Neural progenitor cell (in vitro differentiated cells): Measurements from ENCODE around the gene HYAL3. TPM values are rescaled to one million over a fixed set of nuclear protein-coding genes. Genes with fewer than 3 reads are reported as not detected.

Experiments used
- DNase-seq: peaks from one replicate; pipeline ENCODE4 v3.0.0-alpha.2; 2016; ENCODE audit warnings: low spot score
- H2AFZ ChIP-seq: fragments of 200-600 bp; sonication (generic); replicated peaks from 2 replicates; pipeline ENCODE4 v1.6.1; 2016; ENCODE audit warnings: antibody characterized with exemption
- H3F3A ChIP-seq: fragments of 200-600 bp; sonication (generic); 2 replicates; pipeline ENCODE4 v1.6.1; 2016; ENCODE audit warnings: antibody characterized with exemption, low read depth
- H3K27ac ChIP-seq: fragments of 200-600 bp; sonication (generic); 2 replicates; pipeline ENCODE4 v1.5.1; 2016; ENCODE audit warnings: mild to moderate bottlenecking
- H3K27me3 ChIP-seq: fragments of 200-600 bp; sonication (generic); 2 replicates; pipeline ENCODE4 v1.6.1; 2016; ENCODE audit warnings: mild to moderate bottlenecking, moderate library complexity
- H3K36me3 ChIP-seq: fragments of 200-600 bp; sonication (generic); 2 replicates; pipeline ENCODE4 v1.5.1; 2016
- H3K4me1 ChIP-seq: fragments of 200-600 bp; sonication (generic); 2 replicates; pipeline ENCODE4 v1.6.1; 2016; ENCODE audit warnings: mixed run types
- H3K4me2 ChIP-seq: fragments of 200-600 bp; sonication (generic); 2 replicates; pipeline ENCODE4 v1.6.1; 2016
- H3K4me3 ChIP-seq: fragments of 200-600 bp; sonication (generic); 2 replicates; pipeline ENCODE4 v1.5.1; 2016
- H3K79me2 ChIP-seq: fragments of 200-600 bp; sonication (generic); 2 replicates; pipeline ENCODE4 v1.6.1; 2016; ENCODE audit warnings: low read depth
- H3K9ac ChIP-seq: fragments of 200-600 bp; sonication (generic); 2 replicates; pipeline ENCODE4 v1.6.1; 2016
- H3K9me3 ChIP-seq: fragments of 200-600 bp; sonication (generic); 2 replicates; pipeline ENCODE4 v1.5.1; 2016; ENCODE audit warnings: low read depth
- H4K20me1 ChIP-seq: fragments of 200-600 bp; sonication (generic); 2 replicates; pipeline ENCODE4 v1.6.1; 2016; ENCODE audit warnings: low read depth
- H3K27ac Mint-ChIP-seq: 3 replicates; pipeline ENCODE4 v1.8.0; 2021; ENCODE audit warnings: mixed read lengths
- H3K27me3 Mint-ChIP-seq: 2 replicates; pipeline ENCODE4 v1.8.0; 2022; ENCODE audit warnings: low read depth, mild to moderate bottlenecking, inconsistent platforms, moderate library complexity, mixed read lengths; ENCODE audit not compliant: insufficient read depth
- H3K36me3 Mint-ChIP-seq: 3 replicates; pipeline ENCODE4 v1.8.0; 2021; ENCODE audit warnings: mixed read lengths
- H3K4me1 Mint-ChIP-seq: 3 replicates; pipeline ENCODE4 v1.8.0; 2021; ENCODE audit warnings: mixed read lengths
- H3K4me3 Mint-ChIP-seq: 3 replicates; pipeline ENCODE4 v1.8.0; 2021; ENCODE audit warnings: mild to moderate bottlenecking, moderate library complexity, mixed read lengths
- H3K9me3 Mint-ChIP-seq: 3 replicates; pipeline ENCODE4 v1.8.0; 2020; ENCODE audit warnings: mixed read lengths
- EZH2 ChIP-seq: fragments of 200-600 bp; sonication (generic); IDR thresholded peaks from 2 replicates; pipeline ENCODE4 v1.6.1; 2017; ENCODE audit warnings: antibody characterized with exemption, mild to moderate bottlenecking, moderate library complexity
- EZH2phosphoT487 ChIP-seq: fragments of 200-600 bp; sonication (generic); IDR thresholded peaks from 2 replicates; pipeline ENCODE4 v1.6.1; 2017; ENCODE audit warnings: antibody characterized with exemption
- total RNA-seq: library from RNA; depleted of rRNA; stranded (reverse); fragments of >200 nt; gene quantifications from 2 replicates; pipeline ENCODE4 v1.2.3, GENCODE V29; 2015; ENCODE audit warnings: low replicate concordance
- TF ChIP-seq, protein P1 (sequence below): fragments of 200-600 bp; sonication (generic); IDR thresholded peaks from 2 replicates; pipeline ENCODE4 v1.5.1; 2017; ENCODE audit warnings: antibody characterized with exemption, mild to moderate bottlenecking

The HYAL3 gene
- total RNA-seq, 1 donor from 2014 or later: 2.2 TPM

DNA sequence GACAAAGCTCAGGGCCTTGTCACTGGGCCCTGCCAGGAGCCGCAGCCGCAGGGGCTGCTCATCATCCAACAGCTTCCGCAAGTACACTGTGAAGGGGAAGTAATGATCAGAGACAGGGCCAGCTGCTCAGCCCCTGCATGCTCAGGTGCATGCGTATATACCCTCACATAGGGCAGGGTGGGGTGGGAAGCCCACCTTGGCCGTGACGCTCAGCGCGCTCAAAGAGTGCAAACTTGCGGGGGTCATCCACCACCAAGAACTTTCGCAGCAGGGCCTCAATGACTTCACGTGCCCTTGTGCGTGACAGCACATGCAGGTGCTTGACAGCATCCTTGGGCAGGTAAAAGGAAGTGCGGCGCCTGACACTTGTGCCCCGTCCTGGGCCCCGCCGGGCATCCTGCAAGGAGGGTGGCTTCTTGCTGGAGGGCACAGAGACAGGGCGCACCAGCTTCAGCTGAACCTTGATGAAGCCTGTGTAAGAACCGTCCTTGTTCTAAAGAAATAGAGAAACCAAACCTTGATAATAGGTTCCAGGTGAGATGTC is 32.2 kb upstream of the HYAL3 start:
- Histone ChIP-seq H2AFZ (no peak overlapping the region), H3K9ac (no peak overlapping the region), H3K4me3 (no peak overlapping the region), H3K27me3 (no peaks in the 10 kb centered on the region), H3F3A (peaks cover 18% of the 10 kb centered on the region), H3K4me2 (no peak overlapping the region), H3K79me2 (peaks cover 50% of the 10 kb centered on the region), H3K9me3 (no peaks in the 10 kb centered on the region), H4K20me1 (peaks cover 41% of the 10 kb centered on the region), H3K36me3 (no peaks in the 10 kb centered on the region), H3K27ac (no peak overlapping the region), H3K4me1 (peaks cover 20% of the 10 kb centered on the region)
- Mint-ChIP-seq H3K27ac (no peak overlapping the region), H3K27me3 (peaks cover 4% of the 10 kb centered on the region), H3K4me1 (peaks cover 30% of the 10 kb centered on the region), H3K36me3 (peaks cover 2% of the 10 kb centered on the region), H3K4me3 (no peak overlapping the region), H3K9me3 (no peaks in the 10 kb centered on the region)
- TF ChIP-seq, protein P1, sequence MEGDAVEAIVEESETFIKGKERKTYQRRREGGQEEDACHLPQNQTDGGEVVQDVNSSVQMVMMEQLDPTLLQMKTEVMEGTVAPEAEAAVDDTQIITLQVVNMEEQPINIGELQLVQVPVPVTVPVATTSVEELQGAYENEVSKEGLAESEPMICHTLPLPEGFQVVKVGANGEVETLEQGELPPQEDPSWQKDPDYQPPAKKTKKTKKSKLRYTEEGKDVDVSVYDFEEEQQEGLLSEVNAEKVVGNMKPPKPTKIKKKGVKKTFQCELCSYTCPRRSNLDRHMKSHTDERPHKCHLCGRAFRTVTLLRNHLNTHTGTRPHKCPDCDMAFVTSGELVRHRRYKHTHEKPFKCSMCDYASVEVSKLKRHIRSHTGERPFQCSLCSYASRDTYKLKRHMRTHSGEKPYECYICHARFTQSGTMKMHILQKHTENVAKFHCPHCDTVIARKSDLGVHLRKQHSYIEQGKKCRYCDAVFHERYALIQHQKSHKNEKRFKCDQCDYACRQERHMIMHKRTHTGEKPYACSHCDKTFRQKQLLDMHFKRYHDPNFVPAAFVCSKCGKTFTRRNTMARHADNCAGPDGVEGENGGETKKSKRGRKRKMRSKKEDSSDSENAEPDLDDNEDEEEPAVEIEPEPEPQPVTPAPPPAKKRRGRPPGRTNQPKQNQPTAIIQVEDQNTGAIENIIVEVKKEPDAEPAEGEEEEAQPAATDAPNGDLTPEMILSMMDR: no peak
- no peak for TF ChIP-seq EZH2
- TF ChIP-seq EZH2phosphoT487: no peak
- no peak for DNase-seq

DNA sequence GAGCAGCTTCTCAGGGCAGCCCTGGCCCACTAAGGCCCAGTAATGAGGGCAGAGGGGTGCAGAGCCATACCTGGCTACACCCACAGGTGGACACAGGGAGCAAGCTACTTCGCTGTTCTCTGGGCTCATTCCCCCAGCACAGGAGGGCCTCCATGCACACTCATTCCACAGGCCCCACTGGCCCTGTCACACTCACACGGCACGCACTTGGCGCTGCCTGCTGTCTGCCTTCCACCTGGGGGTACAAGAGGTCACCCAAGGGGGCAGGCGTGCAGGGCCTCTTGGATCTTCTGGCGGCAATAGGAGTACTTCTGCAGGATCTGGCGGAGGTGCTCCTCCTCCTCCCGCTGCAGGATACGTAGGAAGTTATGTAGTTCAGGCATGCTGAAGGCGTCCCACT is 31.1 kb upstream of the HYAL3 start:
- Histone ChIP-seq H3K4me2 (no peak overlapping the region), H3K9ac (no peak overlapping the region), H2AFZ (no peak overlapping the region), H3K9me3 (no peaks in the 10 kb centered on the region), H3K27ac (no peak overlapping the region), H3K79me2 (peaks cover 41% of the 10 kb centered on the region), H4K20me1 (peaks cover 30% of the 10 kb centered on the region), H3F3A (peaks cover 17% of the 10 kb centered on the region), H3K27me3 (no peaks in the 10 kb centered on the region), H3K4me3 (no peak overlapping the region), H3K36me3 (no peaks in the 10 kb centered on the region), H3K4me1 (peaks cover 10% of the 10 kb centered on the region)
- H3K4me3 Mint-ChIP-seq: no peak overlapping the region
- H3K36me3 Mint-ChIP-seq: peaks cover 2% of the 10 kb centered on the region
- H3K9me3 Mint-ChIP-seq: no peaks in the 10 kb centered on the region
- H3K4me1 Mint-ChIP-seq: peaks cover 20% of the 10 kb centered on the region
- H3K27me3 Mint-ChIP-seq: peaks cover 2% of the 10 kb centered on the region
- no peak for DNase-seq
- TF ChIP-seq EZH2 (no peak), EZH2phosphoT487 (no peak)
- TF ChIP-seq, protein P1: no peak
- H3K27ac Mint-ChIP-seq: no peak overlapping the region

GRCh38 chr3:50327943-50328691 is 28.9 kb upstream of the HYAL3 start, which contains the start of gene TUSC2:
Gene TUSC2 (minus strand): TSS chr3:50328223. CDS start chr3:50328099, 124 bp downstream.
- peak within 1 kb of the TSS; percentile 50 for H3K27ac Mint-ChIP-seq
- peaks cover 2% of the 10 kb centered on the region for H3K36me3 Mint-ChIP-seq
- Histone ChIP-seq H3K27me3 (no peaks in the 10 kb centered on the region), H3F3A (peaks cover 32% of the 10 kb centered on the region), H3K27ac (no peak within 1 kb of the TSS), H3K36me3 (no peaks in the 10 kb centered on the region), H4K20me1 (peaks cover 15% of the 10 kb centered on the region), H3K4me2 (peak within 1 kb of the TSS; percentile 96), H3K79me2 (peaks cover 19% of the 10 kb centered on the region), H3K9me3 (no peaks in the 10 kb centered on the region), H3K4me1 (peaks cover 10% of the 10 kb centered on the region), H3K4me3 (peak within 1 kb of the TSS; percentile 82), H3K9ac (peak within 1 kb of the TSS; percentile 78), H2AFZ (peak within 1 kb of the TSS; percentile 3)
- peak within 1 kb of the TSS; percentile 95 for H3K4me3 Mint-ChIP-seq
- H3K27me3 Mint-ChIP-seq: peaks cover 6% of the 10 kb centered on the region
- peak; percentile 99 for DNase-seq
- TF ChIP-seq, protein P1: no peak
- no peak for TF ChIP-seq EZH2
- no peak for TF ChIP-seq EZH2phosphoT487
- H3K4me1 Mint-ChIP-seq: peaks cover 26% of the 10 kb centered on the region
- no peaks in the 10 kb centered on the region for H3K9me3 Mint-ChIP-seq
